Smooth muscle cell of the brain vasculature (primary cell): ENCODE measurements around the gene UTP3.
A peak's percentile ranks its signal among the peaks of the same experiment; 100 is the strongest.
"Not testable (repeated sequence)": the region's sequence is repeated elsewhere in the genome, so short reads cannot be mapped to it uniquely, and the experiment has no call there.

Experiments used
- DNase-seq: peaks from one replicate; pipeline ENCODE4 v3.0.0-alpha.2; 2012; ENCODE audit warnings: low read depth, low spot score

The UTP3 gene

GRCh38 chr4:70714079-70714887 is 26.0 kb downstream of the UTP3 start:
- DNase-seq: no peak

- DNase-seq: no peak
Measured at GRCh38 chr4:70715097-70715496, 26.8 kb downstream of the UTP3 start.

GRCh38 chr4:70718811-70719604 is 30.7 kb downstream of the UTP3 start:
- no peak for DNase-seq

- peak; percentile 82 for DNase-seq
Measured at GRCh38 chr4:70721747-70722146, 33.4 kb downstream of the UTP3 start, which contains the start of gene RUFY3. Gene RUFY3 (plus strand): TSS chr4:70721964. CDS start chr4:70722574, 610 bp downstream.

GRCh38 chr4:70722199-70722791 is 34.0 kb downstream of the UTP3 start:
- no peak for DNase-seq

GRCh38 chr4:70724463-70724862 is 36.1 kb downstream of the UTP3 start:
- no peak for DNase-seq

GRCh38 chr4:70725633-70726032 is 37.3 kb downstream of the UTP3 start:
- no peak for DNase-seq

- not testable (repeated sequence) for DNase-seq
Measured at GRCh38 chr4:70726515-70726914, 38.2 kb downstream of the UTP3 start.

GRCh38 chr4:70728091-70728490 is 39.8 kb downstream of the UTP3 start:
- DNase-seq: no peak

GRCh38 chr4:70732878-70733277 is 44.5 kb downstream of the UTP3 start:
- not testable (repeated sequence) for DNase-seq

- peak; percentile 13 for DNase-seq
Measured at GRCh38 chr4:70734168-70734954, 46.0 kb downstream of the UTP3 start.

- DNase-seq: no peak
Measured at GRCh38 chr4:70734971-70735370, 46.6 kb downstream of the UTP3 start.

- DNase-seq: not testable (repeated sequence)
Measured at GRCh38 chr4:70735915-70736314, 47.6 kb downstream of the UTP3 start.

- no peak for DNase-seq
Measured at GRCh38 chr4:70737006-70737405, 48.7 kb downstream of the UTP3 start.

- no peak for DNase-seq
Measured at GRCh38 chr4:70737409-70737808, 49.1 kb downstream of the UTP3 start.

- DNase-seq: no peak
Measured at GRCh38 chr4:70739496-70740337, 51.4 kb downstream of the UTP3 start.
